SHP77 treated with DMSO at 0.1 percent for 48 hours (cell line): ENCODE results near the gene GABRQ.

Experiments
- DNase-seq: peaks from one replicate; lab custom pipeline; 2025; lab: John Stamatoyannopoulos, UW

GABRQ gene

DNA sequence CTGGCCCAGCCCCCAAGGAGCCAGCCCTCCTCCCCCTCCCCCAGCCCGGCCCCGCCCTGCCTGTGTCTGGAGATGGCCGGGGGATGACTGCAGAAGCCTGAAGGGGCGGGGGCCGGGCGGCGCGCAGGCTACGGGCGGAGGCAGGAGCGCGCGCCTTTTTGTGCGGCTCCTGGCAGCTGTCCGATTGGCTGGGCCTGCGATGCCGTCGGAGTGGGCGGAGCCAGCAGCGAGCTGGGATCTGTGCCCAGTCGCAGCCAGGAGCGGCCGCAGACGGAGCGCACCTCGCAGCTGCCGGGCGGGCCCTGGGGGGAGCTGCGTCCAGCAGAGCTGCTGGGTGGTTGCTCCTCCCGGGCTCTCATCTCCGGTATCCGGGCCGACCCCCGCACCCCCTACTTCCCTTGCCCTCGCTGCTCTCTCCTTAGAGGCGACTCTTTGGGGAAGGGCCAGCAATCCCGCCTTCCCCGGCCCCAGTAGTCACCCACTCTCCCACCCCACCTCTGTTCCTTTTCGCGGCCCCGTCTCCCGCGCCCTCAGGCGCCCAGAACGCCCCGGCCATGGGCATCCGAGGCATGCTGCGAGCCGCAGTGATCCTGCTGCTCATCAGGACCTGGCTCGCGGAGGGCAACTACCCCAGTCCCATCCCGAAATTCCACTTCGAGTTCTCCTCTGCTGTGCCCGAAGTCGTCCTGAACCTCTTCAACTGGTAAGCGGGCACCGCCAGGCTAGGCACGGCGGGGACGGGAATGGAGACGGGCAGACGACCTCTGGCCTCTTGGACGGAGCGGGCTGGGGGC is at the start of gene GABRQ:
Gene GABRQ, plus strand, starts transcription at position 247 of the 794 bp plus-strand sequence. Its CDS starts 308 bp downstream, at position 555.
- DNase-seq, result no peak

DNA sequence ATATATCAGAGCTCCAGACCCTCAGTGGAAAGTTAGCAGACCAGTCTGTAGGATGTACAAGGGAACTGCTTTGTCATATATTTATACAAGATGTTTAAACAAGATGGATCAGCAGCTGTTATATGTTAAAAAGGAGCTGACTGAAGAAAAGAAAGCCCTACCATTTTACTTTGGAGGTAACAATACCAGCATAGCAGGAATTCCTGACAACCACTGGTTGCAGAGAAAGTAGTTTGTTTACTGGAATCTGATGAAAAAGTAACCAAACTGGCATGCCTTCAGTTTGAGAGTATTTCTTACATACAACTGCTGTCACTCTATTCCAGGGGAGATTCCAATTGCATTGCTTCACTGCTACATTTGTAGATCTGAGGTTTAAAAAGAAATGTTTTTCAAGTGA is 49.5 kb upstream of the GABRQ start:
- no peak for DNase-seq

DNA sequence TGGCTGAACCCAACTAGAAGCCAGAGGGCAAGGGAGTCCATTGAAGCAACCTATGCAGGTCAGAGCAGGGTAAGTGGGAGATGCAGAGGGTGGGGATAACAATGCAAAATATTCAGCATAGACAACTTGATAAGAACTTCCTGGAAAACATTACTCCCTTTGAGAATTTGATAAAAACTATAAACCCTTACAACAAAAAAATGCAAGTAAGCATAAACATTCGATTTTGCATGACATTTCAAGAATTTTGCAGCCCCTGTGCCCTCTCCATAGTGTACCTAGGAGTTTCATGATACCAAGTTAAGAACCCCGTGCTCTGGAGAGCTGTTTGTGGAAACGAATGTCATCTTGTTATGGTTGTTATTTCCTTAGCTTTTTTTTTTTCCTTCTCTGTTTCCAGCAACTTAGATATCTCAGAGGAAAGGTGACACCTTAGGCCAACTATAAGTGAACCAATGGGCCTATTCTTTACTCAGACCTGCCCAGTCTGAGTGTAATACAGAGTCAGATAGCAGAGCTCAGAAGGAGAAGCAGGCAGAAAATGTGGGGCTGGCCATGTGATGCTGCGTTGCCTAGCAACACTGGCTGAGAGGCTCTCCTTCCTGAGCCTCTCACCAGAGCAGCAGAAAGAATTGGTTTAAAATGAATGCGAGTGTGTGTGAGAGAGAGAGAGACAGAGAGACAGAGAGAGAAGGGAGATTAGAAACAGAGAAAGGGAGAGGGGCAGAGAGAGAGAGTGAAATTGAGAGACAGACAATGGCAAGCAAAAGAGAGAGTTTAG is 36.7 kb upstream of the GABRQ start:
- no peak for DNase-seq

- DNase-seq, result no peak
These were observed 35.7 kb upstream of the GABRQ start for GRCh38 chrX:152601848-152602616.

DNA sequence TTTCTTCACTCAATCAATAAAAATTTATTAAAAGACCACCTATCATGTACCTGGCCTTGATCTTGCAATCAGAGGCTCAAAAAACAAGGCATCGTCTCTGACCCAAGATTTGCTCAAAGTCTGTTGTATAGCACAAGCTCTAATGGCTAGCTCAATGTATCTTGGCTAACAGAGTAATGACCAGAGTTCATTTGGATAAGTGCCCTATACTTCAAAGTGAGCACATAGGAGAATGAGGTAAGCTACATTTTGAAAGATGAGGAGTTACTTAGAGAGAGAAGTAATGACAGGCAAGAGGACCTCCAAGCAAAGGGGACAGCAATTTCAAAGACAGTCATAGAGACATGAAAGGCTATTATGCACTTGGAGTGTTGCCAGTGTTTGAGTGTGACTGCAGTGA is 22.9 kb upstream of the GABRQ start:
- no peak for DNase-seq

- no peak for DNase-seq
These were observed 17.8 kb upstream of the GABRQ start for GRCh38 chrX:152619897-152620296.

DNA sequence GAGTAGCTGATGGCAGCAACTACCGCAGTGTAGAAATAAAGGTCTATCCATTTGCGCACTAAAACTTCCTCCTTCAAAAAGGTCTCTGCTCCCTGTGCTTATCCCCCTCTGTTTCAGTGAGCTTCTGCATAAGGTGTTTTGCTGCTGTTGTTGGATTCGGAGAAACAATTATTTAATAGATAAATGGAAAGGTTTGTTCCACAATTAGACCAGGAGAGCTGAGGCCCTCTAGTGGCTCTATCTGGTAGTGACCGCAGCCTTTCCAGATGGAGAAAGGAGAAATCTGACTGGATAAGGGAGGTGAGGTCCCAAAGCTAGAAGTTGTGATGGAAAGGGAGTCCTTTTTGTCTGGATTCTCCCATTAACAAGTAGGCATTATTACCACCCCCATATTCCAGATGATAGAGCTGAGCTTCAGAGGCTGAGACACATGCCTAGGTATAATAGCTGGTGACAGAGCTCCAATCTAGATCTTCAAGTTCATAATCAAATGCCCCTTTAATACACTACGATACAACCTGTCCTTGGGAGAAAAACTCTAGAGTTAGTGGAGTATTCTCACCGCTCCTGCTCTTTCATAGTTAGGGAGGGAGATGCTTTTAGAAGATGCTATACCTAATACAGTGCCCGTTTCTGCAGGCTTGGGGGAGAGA is 5.1 kb upstream of the GABRQ start:
- no peak for DNase-seq

DNA sequence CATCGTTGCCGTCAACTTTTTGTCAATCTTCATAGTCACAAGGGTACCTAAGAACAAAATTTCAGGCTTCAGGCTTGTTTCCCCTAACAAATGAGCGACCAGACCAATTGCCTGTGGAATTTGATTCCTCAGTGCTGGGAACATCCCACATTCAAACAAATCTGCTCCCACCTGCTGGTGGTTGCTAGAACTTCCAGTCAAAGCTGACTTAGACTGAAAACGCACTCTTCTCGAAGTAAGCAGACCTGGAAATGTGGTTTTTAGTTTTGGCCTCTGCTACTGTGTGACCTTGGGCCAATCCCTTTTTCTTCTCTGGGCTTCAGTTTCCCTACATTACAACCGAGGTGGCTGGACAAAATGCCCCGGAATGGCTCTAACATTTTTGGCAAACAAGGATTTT is 1.8 kb upstream of the GABRQ start:
- DNase-seq, result peak; percentile 0

- no peak for DNase-seq
These were observed 779 bp downstream of the GABRQ start for GRCh38 chrX:152638443-152638904.

DNA sequence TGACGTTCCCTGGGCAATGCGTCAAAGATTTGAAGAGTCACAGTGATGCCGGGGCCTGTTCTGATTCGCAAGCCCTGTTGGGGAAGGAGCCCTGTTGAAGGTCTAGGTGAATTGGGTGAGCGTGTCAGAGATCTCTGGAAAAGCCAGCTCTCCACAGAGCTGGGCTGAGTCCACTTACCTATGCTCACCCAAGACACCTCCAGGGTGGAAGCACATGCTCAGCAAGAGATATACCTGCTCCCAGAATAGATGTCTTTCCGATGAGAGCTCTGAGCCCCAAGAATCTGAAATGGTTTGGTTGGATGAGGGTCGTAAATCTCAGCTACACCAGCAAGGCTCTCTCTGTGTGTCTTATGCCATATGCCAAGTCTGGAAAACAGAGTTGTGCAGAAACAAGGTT is 1.7 kb downstream of the GABRQ start:
- DNase-seq, result no peak

GRCh38 chrX:152640034-152640818 is 2.5 kb downstream of the GABRQ start:
- no peak for DNase-seq

DNA sequence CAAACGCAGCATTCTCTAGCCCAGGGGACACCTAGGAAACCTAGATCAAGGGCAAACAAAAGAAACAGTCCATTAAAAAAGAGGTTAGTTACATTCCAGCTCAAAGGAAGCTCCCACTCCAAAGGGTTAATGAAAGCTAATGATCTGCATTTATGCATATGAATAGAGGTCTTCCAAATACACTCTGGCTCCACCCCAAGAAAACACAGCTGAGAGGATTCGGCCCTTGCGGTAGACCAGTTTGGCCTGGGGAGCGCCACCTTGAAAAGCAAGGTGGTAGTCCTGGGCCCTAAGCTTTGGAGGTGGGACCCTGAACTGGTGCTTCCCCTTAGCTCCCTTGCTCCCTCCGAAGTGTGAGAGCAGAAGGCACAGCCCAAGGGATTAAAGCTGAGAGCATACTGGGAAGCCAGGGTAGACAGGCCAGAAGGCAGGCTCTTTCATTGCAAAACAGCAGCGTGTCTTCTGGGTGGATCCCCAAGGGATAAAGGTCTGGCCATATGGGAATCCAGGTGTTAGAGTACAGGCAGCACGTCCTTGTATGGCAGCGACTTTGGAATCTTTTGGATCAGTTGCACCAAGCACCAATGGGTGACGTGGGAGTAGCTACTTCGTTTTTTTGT is 3.7 kb downstream of the GABRQ start:
- DNase-seq, result no peak

- DNase-seq, result no peak
These were observed 4.3 kb downstream of the GABRQ start for GRCh38 chrX:152641996-152642395.

- no peak for DNase-seq
These were observed 5.4 kb downstream of the GABRQ start for GRCh38 chrX:152642931-152643564.

DNA sequence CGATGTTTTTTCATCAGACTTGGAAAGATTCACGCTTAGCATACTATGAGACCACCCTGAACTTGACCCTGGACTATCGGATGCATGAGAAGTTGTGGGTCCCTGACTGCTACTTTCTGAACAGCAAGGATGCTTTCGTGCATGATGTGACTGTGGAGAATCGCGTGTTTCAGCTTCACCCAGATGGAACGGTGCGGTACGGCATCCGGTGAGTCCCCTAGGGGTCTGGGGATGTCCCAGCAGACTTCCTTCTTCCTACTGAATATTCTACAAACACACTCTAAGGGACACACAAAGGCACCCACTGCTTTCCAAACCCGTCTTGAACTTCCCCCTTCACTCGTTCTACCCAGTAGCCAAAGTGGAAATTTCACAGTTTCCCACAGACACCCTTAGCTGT is 9.3 kb downstream of the GABRQ start:
- no peak for DNase-seq

GRCh38 chrX:152647978-152648377 is 10.3 kb downstream of the GABRQ start:
- DNase-seq, result no peak

GRCh38 chrX:152652060-152652459 is 14.4 kb downstream of the GABRQ start:
- DNase-seq, result no peak

DNA sequence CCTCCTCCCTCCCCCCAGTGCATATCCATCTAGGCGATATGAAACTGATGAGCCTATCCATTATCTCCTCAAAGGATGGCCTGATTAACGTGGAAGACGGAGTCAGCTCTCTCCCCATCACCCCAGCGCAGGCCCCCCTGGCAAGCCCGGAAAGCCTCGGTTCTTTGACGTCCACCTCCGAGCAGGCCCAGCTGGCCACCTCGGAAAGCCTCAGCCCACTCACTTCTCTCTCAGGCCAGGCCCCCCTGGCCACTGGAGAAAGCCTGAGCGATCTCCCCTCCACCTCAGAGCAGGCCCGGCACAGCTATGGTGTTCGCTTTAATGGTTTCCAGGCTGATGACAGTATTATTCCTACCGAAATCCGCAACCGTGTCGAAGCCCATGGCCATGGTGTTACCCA is 14.8 kb downstream of the GABRQ start:
- no peak for DNase-seq

GRCh38 chrX:152656087-152656486 is 18.4 kb downstream of the GABRQ start:
- no peak for DNase-seq

GRCh38 chrX:152656890-152657289 is 19.2 kb downstream of the GABRQ start:
- DNase-seq, result no peak
